HepG2 (cell line): ENCODE results near the gene SLC22A31. TPM values are rescaled to one million over a fixed set of nuclear protein-coding genes. Genes with fewer than 3 reads are reported as not detected.

Experiments used
- ARID5B ChIP-seq: IDR thresholded peaks from 2 replicates; pipeline ENCODE4 v1.4.0; 2020; ENCODE audit warnings: mild to moderate bottlenecking, missing genetic modification reagents
- CERS6 ChIP-seq: sonication (generic); formaldehyde crosslinking; IDR thresholded peaks from 2 replicates; pipeline ENCODE4 v1.5.0; 2020; ENCODE audit warnings: missing genetic modification reagents
- HIC2 ChIP-seq: sonication (generic); formaldehyde crosslinking; IDR thresholded peaks from 2 replicates; pipeline ENCODE4 v1.9.0; 2022; ENCODE audit warnings: low read depth, missing genetic modification reagents
- JARID2 ChIP-seq: sonication (generic); formaldehyde crosslinking; IDR thresholded peaks from 2 replicates; pipeline ENCODE4 v1.8.1; 2023; ENCODE audit warnings: missing genetic modification reagents, inconsistent platforms; ENCODE audit not compliant: insufficient replicate concordance
- KLF6 ChIP-seq: IDR thresholded peaks from 2 replicates; pipeline ENCODE4 v1.8.0; 2016; ENCODE audit warnings: missing biosample characterization, missing genetic modification reagents
- MAFK ChIP-seq, 2 experiments: IDR thresholded peaks in 1 of 2; conservative IDR thresholded peaks in 1 of 2; 2 replicates each; pipeline ENCODE4 v1.6.1; 2011; ENCODE audit warnings: improper control_type of control experiment in 2 of 2, low read length in 2 of 2
- MED8 ChIP-seq: sonication (generic); formaldehyde crosslinking; IDR thresholded peaks from 2 replicates; pipeline ENCODE4 v1.8.1; 2023; ENCODE audit warnings: mild to moderate bottlenecking, missing genetic modification reagents; ENCODE audit not compliant: insufficient replicate concordance
- RAD51 ChIP-seq: fragments of 450-650 bp; IDR thresholded peaks from 2 replicates; pipeline ENCODE4 v1.6.1; 2016; ENCODE audit warnings: borderline replicate concordance
- SALL1 ChIP-seq: sonication (generic); formaldehyde crosslinking; IDR thresholded peaks from 2 replicates; pipeline ENCODE4 v1.8.0; 2022; ENCODE audit warnings: mild to moderate bottlenecking, missing genetic modification reagents
- SAP130 ChIP-seq: IDR thresholded peaks from 2 replicates; pipeline ENCODE4 v1.6.1; 2016; ENCODE audit warnings: low read depth
- SPEN ChIP-seq: sonication (generic); formaldehyde crosslinking; IDR thresholded peaks from 2 replicates; pipeline ENCODE4 v1.5.1; 2020; ENCODE audit warnings: low read depth, mild to moderate bottlenecking, missing genetic modification reagents
- SRSF1 ChIP-seq: fragments of 200-400 bp; formaldehyde crosslinking; optimal IDR thresholded peaks from 2 replicates; pipeline ENCODE3; 2017; ENCODE audit warnings: mild to moderate bottlenecking, low read depth, low read length, moderate library complexity
- STAG1 ChIP-seq: sonication (generic); formaldehyde crosslinking; IDR thresholded peaks from 2 replicates; pipeline ENCODE4 v1.4.0; 2020; ENCODE audit warnings: missing genetic modification reagents
- TBX2 ChIP-seq: sonication (generic); formaldehyde crosslinking; IDR thresholded peaks from 2 replicates; pipeline ENCODE4 v1.5.0; 2020; ENCODE audit warnings: missing genetic modification reagents, mild to moderate bottlenecking, borderline replicate concordance
- TEAD3 ChIP-seq: optimal IDR thresholded peaks from 2 replicates; pipeline ENCODE3; 2016; ENCODE audit warnings: borderline replicate concordance
- YEATS2 ChIP-seq: sonication (generic); formaldehyde crosslinking; IDR thresholded peaks from 2 replicates; pipeline ENCODE4 v1.4.0; 2020; ENCODE audit warnings: missing genetic modification reagents, borderline replicate concordance
- ZNF12 ChIP-seq: sonication (generic); formaldehyde crosslinking; IDR thresholded peaks from 2 replicates; pipeline ENCODE4 v1.5.0; 2020; ENCODE audit warnings: missing genetic modification reagents
- ZNF280B ChIP-seq: sonication (generic); formaldehyde crosslinking; IDR thresholded peaks from 2 replicates; pipeline ENCODE4 v1.5.0; 2020; ENCODE audit warnings: missing genetic modification reagents, mild to moderate bottlenecking, borderline replicate concordance
- ZNF350 ChIP-seq: sonication (generic); formaldehyde crosslinking; IDR thresholded peaks from 2 replicates; pipeline ENCODE4 v1.4.0; 2020; ENCODE audit warnings: mild to moderate bottlenecking, low read depth, missing genetic modification reagents, borderline replicate concordance
- ZNF644 ChIP-seq: IDR thresholded peaks from 2 replicates; pipeline ENCODE4 v1.6.1; 2016; ENCODE audit warnings: low read depth
- ZNF660 ChIP-seq: sonication (generic); formaldehyde crosslinking; IDR thresholded peaks from 2 replicates; pipeline ENCODE4 v1.5.1; 2020; ENCODE audit warnings: mild to moderate bottlenecking, low read depth, missing genetic modification reagents, borderline replicate concordance
- ZNF792 ChIP-seq: IDR thresholded peaks from 2 replicates; pipeline ENCODE4 v1.6.1; 2016
- ZSCAN31 ChIP-seq: sonication (generic); formaldehyde crosslinking; IDR thresholded peaks from 2 replicates; pipeline ENCODE4 v1.5.0; 2020; ENCODE audit warnings: low read depth, mild to moderate bottlenecking, missing genetic modification reagents
- polyA plus RNA-seq, 8 experiments: library from polyadenylated mRNA; depleted of rRNA in 3 of 8; stranded (reverse) in 7 of 8; unstranded in 1 of 8; fragments of >200 nt; fragmentation: Illumina TruSeq in 4 of 8; extraction: Trizol in 4 of 8; gene quantifications; 2 replicates each; pipeline versions ENCODE4 v1.2.1 to v1.2.3, GENCODE V29; 2011 to 2016; ENCODE audit warnings: low read depth in 4 of 8, missing spikeins in 1 of 8, mixed read lengths in 1 of 8; ENCODE audit not compliant: insufficient read depth in 1 of 8
- total RNA-seq, 5 experiments: library from RNA; depleted of rRNA; stranded (reverse); fragments of >200 nt; fragmentation: Illumina TruSeq; extraction: Trizol; gene quantifications; 2 replicates each; pipeline ENCODE4 v1.2.3, GENCODE V29; 2016; ENCODE audit warnings: low read depth in 1 of 5

SLC22A31 gene
- total and polyA plus RNA-seq, 2 of the 13 experiments (the other 11 are each of a cell fraction or from before 2014, with no cell fraction given) = 67.3 to 83.3 TPM

- peak in 1 of 2 experiments; percentile 16; a peak in 1 of 4 replicates for TF ChIP-seq MAFK (conservative IDR thresholded peaks at IDR 0.05 in 1 of 2, IDR thresholded peaks at IDR 0.05 in 1 of 2; ENCODE audit: low read length in 2 of 2)
- TF ChIP-seq ZNF350 (CRISPR knock-in tag) = peak; percentile 46; the same call in 1 of the 2 replicates
- TF ChIP-seq SAP130 = peak; percentile 89
- TF ChIP-seq ZNF280B (CRISPR knock-in tag) = peak; percentile 38; the same call in 1 of the 2 replicates
- TF ChIP-seq ZSCAN31 (CRISPR knock-in tag) = 0 out of 2 replicates have a peak, but pooled peaks have one; percentile 76
- peak; percentile 39; the same call in 1 of the 2 replicates for TF ChIP-seq ZNF12 (CRISPR knock-in tag)
- no peak for TF ChIP-seq MED8 (CRISPR knock-in tag)
- no peak for TF ChIP-seq RAD51
- TF ChIP-seq TEAD3 (CRISPR knock-in tag) = peak; percentile 85
- 0 out of 2 replicates have a peak, but pooled peaks have one; percentile 63 for TF ChIP-seq ZNF792 (CRISPR knock-in tag)
- peak; percentile 89 for TF ChIP-seq HIC2 (CRISPR knock-in tag)
- TF ChIP-seq SALL1 (CRISPR knock-in tag) = peak; percentile 95
- no peak for TF ChIP-seq CERS6
- no peak for TF ChIP-seq JARID2 (CRISPR knock-in tag)
- TF ChIP-seq SRSF1 = no peak
- TF ChIP-seq KLF6 = 0 out of 2 replicates have a peak, but pooled peaks have one; percentile 21
- no peak for TF ChIP-seq ZNF660 (CRISPR knock-in tag)
- TF ChIP-seq YEATS2 = peak; percentile 61; the same call in 1 of the 2 replicates
- TF ChIP-seq STAG1 (CRISPR knock-in tag) = peak; percentile 35
- TF ChIP-seq ARID5B (CRISPR knock-in tag) = peak; percentile 86
- TF ChIP-seq SPEN (CRISPR knock-in tag) = peak; percentile 47; the same call in 1 of the 2 replicates
- peak; percentile 66; the same call in 1 of the 2 replicates for TF ChIP-seq ZNF644 (CRISPR knock-in tag)
- TF ChIP-seq TBX2 (CRISPR knock-in tag) = 0 out of 2 replicates have a peak, but pooled peaks have one; percentile 31
Observed at GRCh38 chr16:89232107-89232506, 31.8 kb upstream of the SLC22A31 start (continued).
